HG02642 (cell line): Measurements from ENCODE around the gene DPY19L2.
A peak's percentile ranks its signal among the peaks of the same experiment; 100 is the strongest.
"Not testable (repeated sequence)": the region's sequence is repeated elsewhere in the genome, so short reads cannot be mapped to it uniquely, and the experiment has no call there.

ENCODE experiments used
- ATAC-seq: cut with Tn5 transposase; IDR thresholded peaks from one replicate; pipeline ENCODE4 v1.9.1; 2021; ENCODE audit warnings: mild to moderate bottlenecking; ENCODE audit not compliant: unreplicated experiment, poor library complexity

The DPY19L2 gene

DNA sequence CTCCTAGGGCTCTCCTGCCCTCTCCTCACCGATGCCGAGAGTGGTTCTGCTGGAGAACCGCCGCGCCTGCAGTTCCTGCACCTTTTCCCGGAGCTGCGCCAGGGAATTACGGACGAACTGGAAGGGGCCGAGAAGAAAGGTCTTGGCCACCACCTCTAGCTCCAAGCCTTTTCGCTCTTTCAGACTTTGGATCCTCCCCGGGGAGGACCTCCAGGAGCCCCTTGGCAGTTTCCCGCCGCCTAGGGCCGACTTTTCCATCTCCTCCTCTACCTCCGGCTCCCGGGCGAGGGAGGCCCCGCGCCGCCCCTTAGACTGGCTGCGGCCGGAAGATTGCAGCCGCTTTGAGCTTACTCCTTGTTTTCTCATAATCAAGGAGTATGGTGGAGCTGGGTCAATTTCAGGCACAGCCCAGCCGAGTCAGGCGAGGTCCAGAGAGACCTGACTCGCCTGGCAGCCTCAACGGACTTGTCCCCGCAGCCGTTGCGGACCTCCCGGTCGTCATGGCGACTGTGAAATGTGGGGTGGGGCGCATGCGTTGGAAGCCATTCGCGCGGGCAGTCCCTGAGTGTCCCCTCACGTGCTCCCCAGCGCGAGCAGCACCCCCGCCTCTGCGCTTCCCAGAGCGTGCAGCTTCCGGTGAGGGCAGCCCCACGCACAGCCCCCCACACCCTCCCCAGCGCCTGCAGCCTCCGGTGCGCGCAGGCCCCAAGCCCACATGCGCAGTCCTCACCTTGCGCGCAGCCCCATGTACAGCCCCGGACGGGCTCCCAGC is at the start of gene DPY19L2:
TSS of gene DPY19L2 (minus strand) at position 466 of the 772 bp plus-strand sequence. CDS start at position 366, 100 bp downstream.
- peak; percentile 82 for ATAC-seq

DNA sequence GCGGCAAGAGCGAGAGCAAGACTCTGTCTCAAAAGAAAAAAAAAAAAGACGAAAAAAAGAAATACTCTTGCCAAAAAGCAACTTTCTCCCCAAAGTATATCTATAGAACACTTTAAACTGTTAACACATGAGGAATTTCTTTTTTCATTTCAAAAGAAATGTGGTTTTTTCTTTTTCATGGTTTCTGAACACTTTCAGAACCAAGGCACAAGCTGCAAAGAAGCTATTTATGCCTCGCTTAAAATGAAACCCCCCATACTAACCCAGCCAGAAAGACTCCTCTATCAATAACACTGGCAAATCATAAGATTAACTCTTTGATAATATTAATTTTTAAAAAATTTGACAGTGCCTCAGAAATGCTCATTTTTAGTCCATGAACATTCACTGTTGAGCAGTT is 48.6 kb upstream of the DPY19L2 start:
- ATAC-seq: not testable (repeated sequence)

DNA sequence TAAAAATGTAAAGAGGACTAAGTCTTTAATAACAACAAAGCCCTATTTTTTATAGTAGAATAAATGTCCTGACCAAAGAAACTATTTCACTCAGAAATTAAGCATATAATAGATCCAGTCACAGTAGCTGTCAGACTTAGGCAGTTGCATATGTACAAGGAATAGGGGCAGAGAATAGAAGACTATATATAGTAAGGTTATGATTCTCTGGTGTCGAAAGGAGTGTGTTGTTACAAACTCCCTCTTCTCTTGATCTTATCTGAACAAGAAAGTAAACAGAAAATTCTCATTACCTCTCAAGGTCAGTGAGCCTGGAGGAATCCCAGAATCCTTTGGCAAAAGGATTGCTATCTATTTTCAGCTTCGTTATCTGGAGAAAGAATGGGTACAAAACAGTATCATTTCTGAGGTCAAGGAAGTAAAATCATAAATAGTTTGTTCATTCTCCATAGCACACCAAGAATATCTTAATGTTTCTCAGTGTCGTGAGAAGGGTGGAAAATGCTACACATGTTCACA is 46.9 kb upstream of the DPY19L2 start:
- ATAC-seq: not testable (repeated sequence)

DNA sequence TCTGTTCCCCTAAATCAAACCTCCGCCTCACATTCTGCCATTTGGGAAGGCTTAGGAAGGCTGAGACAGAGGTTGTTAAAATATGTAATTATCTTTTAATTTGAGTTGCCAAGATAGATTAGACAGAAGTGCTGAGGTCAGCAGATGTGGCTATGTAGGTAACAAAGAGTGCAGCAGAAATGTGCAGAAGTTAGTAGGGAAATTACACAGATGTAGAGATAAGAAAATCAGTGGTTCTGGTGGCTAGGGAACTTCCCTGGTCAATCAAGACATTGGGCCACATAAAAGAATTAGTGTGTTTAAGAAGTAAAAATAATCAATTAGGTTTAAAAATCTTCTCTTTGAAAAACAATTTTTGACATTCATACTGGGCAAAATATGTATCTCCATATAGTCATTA is 46.1 kb upstream of the DPY19L2 start:
- not testable (repeated sequence) for ATAC-seq

DNA sequence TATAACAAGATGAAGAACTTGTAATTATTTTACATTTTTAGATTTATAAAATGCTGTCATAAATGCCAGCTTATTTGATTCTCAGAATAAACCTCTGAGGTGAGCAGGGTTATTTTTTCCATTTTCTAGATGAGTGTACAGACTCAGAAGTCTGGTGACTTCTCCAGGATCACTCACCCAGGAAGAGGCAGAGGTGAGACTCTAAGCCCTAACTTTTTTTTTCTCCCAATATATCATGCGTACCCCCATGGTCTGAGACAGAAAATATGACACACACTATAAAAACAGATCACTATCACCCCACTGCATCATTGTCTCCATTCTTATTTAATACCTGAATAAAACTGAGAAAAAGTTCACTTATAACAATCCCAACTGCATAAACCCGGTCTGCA is 45.4 kb upstream of the DPY19L2 start:
- not testable (repeated sequence) for ATAC-seq

DNA sequence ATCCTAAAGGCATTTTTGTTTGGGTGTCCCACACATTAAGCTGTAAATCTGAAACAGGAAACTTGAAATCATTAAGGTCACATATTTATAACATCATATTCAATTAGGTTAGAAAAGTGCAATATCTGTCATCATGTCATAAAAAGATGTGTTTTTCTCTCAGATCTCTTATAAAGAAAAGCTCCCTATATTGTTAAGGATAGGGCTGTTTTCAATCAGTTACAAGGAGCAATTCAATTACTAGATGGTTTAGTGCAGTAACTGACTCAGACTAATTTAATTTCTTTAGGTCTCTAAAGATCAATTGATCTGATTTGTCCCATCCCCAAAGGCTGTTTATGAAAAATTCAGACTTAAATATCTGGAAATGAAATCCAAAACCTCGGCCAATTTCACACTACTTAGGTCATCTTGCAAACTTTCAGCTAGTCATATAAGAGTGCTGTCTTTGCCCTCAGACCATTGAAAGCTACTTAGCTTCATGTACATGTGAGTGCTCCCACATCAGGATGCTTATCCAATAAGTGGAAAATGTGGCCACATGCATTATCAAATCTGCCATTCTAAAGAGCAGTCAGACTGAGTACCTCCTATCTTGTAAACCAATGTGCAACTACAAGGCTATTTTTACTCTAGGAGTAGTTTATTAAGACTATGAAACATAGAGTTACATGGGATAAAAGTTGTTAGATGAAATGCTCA is 44.8 kb upstream of the DPY19L2 start:
- ATAC-seq: not testable (repeated sequence)

DNA sequence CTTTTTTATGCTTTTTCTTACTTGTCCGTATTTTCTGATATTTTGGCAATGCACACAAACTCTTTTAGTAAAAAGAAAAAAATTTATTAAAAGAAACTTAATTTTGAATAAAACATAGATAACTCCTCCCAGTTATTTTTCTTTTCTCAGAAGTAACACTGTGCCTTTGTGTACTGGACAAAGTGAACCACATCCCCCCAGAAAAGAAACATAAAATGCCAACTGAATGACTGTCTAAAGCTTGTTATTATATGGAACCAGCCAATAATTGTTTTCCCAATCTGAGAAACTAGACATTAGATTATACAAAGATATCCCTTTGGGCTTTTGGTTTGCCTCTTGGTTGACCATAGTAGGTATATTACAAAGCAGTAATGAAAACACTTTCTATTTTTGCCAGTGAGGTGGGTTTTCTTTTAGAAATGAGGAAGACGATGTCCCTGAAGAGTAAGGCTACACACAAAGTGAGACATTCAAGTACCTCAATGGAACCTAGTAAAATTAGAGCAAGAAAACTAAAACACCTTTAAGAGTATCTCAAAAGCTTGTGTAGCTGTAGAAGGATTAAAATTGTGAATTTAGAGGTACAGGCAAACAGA is 44.2 kb upstream of the DPY19L2 start:
- not testable (repeated sequence) for ATAC-seq

DNA sequence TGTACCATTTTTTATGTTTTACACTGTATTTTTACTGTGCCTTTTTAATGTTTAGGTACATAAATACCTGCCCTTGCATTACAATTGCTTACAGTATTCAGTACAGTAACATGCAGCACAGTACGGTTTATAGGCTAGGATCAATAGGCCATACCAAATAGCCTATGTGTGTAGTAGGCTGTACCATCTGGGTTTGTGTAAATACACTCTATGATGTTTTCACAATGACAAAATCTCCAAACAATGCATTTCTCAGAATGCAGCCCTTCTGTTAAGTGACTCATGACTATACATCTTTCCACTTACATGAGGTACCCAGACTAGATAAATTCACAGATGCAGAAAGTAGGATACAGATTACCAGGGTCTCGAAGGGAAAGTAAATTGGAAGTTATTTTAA is 43.0 kb upstream of the DPY19L2 start:
- not testable (repeated sequence) for ATAC-seq

DNA sequence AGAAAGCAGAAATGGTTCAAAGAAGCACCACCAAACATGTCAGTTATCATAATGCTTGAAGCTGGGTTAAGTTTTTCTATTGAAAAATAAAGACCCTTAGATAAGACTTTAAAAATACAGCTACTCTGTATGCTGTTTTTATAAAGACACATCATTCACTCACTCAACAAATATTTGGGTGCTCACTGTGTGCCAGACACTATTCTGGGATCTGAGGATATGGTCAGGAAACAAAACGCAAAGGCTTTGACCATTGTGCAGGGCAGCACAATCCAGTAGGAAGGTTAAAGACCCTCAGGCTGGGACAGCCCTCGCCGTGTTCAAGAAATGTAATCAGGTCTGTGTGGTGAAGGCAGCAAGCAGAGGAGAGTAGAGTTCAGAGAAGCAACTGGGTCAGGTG is 38.0 kb upstream of the DPY19L2 start:
- no peak for ATAC-seq

DNA sequence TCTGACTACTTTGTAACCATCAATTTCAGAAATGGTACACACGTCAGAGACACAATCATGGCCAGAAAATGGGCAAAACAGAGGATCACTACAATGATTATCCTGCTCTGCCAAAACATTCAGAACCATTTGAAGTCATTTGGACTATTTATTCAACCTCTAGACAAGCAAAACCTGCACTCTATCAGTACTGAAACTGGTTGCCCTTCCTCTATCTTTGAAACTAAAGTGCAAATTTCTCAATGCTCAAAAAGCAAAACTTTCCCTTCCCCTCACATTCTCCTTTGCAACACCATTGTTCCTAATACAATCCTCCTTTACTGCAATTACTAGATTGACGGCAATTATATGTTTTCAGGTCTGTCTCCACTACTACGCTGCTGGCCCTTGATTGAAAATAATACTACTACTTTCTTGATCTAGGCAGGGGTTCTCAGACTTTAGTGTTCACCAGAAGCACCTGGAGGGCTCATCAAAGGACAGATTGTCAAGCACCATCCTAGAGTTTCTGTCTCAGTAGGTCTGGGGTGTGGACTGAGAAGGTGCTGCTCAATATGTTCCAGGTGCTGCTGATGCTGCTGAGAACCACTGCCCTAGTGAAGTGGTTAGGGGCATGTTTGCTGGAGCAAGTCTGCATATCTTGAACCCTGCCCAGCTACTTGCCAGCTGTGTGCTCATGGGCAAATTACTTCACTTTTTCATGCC is 31.5 kb upstream of the DPY19L2 start:
- ATAC-seq: not testable (repeated sequence)

DNA sequence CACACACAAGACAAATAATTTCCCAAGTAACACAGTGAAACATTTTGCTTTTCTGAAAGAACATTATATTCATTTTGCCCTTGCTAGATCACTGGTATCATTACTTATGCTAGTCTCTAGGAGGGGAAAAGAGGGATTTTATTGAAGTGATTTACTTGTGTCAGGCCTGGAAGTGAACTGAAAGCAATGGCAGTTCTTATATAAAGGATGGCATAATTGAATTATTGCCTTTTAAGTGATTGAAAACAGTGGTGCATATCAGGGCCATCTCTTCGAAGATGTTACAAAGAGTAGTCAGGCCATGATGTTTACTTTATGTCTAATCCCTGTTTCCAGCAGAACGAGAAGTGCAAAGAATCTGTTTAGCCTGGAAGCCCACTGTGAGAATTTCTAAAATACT is 30.7 kb upstream of the DPY19L2 start:
- not testable (repeated sequence) for ATAC-seq

DNA sequence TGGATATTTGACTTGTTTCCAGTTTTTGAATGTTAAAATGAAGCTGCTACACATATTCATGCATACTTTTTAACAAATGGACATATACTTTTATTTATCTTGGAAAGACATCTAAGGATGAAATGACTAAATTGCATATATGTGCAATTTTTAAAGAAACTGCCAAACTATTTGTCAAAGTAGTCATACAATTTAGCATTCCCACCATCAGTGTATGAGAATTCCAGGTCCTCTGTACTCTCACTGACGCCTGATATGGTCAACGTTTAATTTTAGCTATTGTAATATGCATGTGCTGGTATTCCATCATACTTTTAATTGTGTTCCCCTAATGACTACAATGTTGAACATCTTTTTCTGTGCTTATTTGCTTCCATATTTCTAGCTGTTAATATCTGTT is 22.5 kb upstream of the DPY19L2 start:
- not testable (repeated sequence) for ATAC-seq

DNA sequence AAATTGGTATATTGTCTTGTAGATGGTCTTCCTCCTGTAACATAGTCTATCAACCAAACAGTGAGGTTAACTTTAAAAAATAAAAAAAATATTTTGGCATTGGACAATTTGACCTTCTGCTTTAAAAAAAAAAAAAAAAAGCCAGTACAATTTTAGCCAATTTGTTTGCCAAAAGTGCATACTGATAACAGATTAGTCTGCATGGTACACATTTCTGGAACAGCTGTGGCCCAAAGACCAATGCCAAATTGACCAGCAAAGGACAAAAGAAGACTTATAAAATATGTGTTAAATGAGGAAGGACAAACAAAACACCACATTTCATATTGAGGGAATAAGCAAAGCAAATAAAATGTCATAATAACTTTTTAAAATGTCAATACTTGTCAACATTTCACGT is 20.8 kb upstream of the DPY19L2 start:
- ATAC-seq: not testable (repeated sequence)

DNA sequence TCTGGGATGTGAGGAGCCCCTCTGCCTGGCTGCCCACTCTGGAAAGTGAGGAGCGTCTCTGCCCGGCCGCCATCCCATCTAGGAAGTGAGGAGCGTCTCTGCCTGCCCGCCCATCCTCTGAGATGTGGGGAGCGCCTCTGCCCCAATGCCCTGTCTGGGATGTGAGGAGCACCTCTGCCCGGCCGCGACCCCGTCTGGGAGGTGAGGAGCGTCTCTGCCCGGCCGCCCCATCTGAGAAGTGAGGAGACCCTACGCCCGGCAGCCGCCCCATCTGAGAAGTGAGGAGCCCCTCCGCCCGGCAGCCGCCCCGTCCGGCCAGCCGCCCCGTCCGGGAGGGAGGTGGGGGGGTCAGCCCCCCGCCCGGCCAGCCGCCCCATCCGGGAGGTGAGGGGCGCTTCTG is 18.3 kb upstream of the DPY19L2 start:
- not testable (repeated sequence) for ATAC-seq

DNA sequence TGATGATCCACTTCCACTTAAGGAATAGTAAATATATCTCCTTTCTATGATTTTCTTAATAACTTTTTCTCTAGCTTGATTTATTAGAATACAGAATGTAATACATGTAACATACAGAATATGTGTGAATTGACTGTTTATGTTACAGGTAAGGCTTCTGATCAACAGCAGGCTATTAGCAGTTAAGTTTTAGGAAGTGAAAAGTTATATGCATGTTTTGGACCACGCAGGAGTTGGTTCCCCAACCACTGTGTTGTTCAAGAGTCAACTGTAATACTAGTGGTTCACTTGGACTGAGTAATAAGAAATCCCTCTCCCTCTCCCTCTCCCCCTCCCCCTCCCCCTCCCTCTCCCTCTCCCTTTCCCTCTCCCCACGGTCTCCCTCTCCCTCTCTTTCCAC is 17.5 kb upstream of the DPY19L2 start:
- not testable (repeated sequence) for ATAC-seq

DNA sequence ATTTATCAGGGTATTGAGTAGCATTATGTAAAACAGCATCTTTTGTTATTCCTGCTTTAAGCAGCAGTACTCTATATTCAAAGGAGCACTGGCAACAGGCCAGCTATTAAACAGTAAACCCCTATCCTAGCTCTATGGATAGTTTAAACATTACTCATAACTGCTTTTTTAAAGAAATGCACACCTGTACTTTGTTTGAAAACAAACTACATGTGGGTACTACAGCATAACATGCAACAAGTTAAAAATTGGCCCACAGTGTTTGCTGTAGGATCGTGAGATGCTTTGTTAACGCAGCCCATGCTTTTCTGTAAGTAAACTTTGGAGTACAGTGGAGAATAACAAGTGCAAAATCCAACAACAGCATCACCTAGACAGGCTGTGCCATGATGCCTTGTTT is 14.3 kb upstream of the DPY19L2 start:
- not testable (repeated sequence) for ATAC-seq

DNA sequence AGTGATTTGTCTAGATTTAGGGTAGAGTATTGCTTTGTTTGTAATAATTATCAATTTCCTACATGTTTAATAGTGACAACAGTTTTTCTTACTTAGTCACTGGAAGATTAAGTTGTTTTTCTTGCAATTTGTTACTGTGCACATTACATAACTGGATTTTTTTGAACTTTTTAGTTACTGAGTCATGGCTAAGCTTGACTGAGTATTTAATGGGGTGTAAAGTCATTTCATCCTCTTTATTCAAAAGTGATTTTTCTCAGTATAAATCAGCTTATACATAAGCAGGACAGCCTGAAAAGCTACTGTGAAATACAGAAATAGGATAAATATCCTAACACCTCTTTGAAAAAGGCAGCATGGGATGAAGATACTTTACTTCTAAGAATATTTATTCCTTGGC is 12.5 kb upstream of the DPY19L2 start:
- ATAC-seq: not testable (repeated sequence)

DNA sequence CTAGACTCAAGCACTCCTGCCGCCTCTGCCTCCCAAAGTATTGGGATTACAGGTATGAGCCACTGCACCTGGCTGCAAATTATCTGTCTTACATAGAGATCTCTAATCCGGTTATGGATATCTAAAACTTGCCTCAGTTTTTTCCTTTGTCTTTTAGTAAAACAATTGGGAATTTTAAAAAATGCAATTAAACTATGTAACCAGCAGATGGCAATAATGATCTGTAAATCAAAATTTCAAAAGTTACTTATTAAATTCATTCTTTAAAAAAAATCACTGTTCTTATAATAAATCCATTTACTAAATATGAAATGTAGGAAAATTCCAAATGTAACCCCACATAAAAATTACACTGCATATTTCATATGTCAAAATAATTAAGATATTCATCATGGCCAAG is 4.3 kb upstream of the DPY19L2 start:
- ATAC-seq: not testable (repeated sequence)

DNA sequence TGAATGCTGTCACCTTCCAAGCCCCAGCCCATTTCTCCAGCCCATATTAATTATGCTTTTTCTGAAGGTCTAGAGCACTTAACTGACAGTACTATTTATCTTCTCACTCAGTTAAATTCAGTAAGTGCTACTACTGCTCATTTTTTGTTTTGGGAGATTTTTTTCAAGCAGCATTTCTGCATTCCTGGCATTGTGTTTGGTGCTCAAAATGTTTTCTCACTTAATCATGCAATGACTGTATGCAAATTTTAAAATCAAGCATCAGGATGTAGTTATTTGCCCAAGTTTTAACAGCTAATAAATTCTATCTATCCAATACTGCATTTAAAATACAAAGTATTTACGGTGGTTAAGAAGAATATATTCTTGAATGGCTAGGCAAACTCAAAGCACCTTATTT is 1.6 kb upstream of the DPY19L2 start:
- not testable (repeated sequence) for ATAC-seq

DNA sequence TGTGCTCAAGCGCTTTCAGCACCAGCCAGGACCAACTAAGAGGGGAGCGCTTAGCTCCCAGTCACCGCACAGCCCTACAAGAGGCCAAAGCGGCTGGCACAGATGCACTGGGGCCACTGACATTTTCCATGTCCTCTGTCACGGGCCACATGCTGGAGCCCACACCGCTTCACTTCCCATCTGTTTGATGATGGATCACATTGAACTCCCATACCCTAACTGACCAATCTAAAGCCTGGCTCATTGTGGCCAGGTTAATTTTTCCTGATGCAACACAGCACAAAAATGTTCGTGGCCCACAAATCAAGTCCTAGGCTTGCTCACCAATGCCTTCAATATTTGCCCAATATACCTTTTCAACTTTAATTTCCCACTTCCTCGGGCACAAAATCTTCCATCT is 1.1 kb upstream of the DPY19L2 start:
- not testable (repeated sequence) for ATAC-seq
